Neutrophil (primary cell): ENCODE measurements around the gene FLYWCH2.

Source experiments
- H3K27ac ChIP-seq: fragments of 200-600 bp; sonication (generic); 2 replicates; pipeline ENCODE4 v1.5.1; 2016; ENCODE audit warnings: mild to moderate bottlenecking, moderate library complexity
- H3K27me3 ChIP-seq: fragments of 200-600 bp; sonication (generic); 2 replicates; pipeline ENCODE4 v1.6.0; 2016; ENCODE audit warnings: mild to moderate bottlenecking
- H3K36me3 ChIP-seq: fragments of 200-600 bp; sonication (generic); 2 replicates; pipeline ENCODE4 v1.5.1; 2017
- H3K4me1 ChIP-seq, 2 experiments: fragments of 200-600 bp in 1 of 2; sonication (generic) in 1 of 2; 1 replicate in 1 of 2; 2 replicates in 1 of 2; pipeline versions ENCODE4 v1.5.1 to v1.6.1; 2013 to 2016; ENCODE audit warnings: low read depth in 1 of 2, low read length in 1 of 2, mild to moderate bottlenecking in 1 of 2, moderate library complexity in 1 of 2; ENCODE audit not compliant: control insufficient read depth in 1 of 2, insufficient read depth in 1 of 2
- H3K4me3 ChIP-seq, 2 experiments: fragments of 200-600 bp in 1 of 2; sonication (generic) in 1 of 2; 1 replicate in 1 of 2; 2 replicates in 1 of 2; pipeline ENCODE4 v1.5.1; 2013 to 2016; ENCODE audit warnings: low read depth in 1 of 2, low read length in 1 of 2, mild to moderate bottlenecking in 1 of 2, moderate library complexity in 1 of 2
- H3K9me3 ChIP-seq: fragments of 200-600 bp; sonication (generic); 2 replicates; pipeline ENCODE4 v1.5.1; 2016
- CTCF ChIP-seq: fragments of 200-600 bp; sonication (generic); IDR thresholded peaks from 2 replicates; pipeline ENCODE4 v1.5.1; 2016; ENCODE audit warnings: antibody characterized with exemption

The FLYWCH2 gene

GRCh38 chr16:2933136-2933535, 50.1 kb downstream of the FLYWCH2 start:
- H3K36me3 ChIP-seq, result peaks cover 48% of the 10 kb centered on the region

DNA sequence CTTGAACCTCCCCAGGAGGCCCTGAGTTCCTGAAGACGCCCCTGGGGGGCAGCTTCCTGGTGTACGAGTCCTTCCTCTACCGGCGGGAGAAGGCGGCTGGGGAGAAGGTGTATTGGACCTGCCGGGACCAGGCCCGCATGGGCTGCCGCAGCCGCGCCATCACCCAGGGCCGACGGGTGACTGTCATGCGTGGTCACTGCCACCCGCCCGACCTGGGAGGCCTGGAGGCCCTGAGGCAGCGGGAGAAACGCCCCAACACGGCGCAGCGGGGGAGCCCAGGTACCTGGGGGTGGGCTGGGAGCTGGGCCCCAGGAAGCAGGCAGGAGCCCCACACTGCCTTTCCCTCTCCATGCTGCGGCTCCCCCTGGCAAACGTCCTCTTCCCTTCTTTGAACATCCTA, 50.7 kb downstream of the FLYWCH2 start:
- no peak overlapping the region for H3K27ac ChIP-seq
- no peak overlapping the region for H3K4me3 ChIP-seq
- no peaks in the 10 kb centered on the region for H3K9me3 ChIP-seq
- peaks cover 0 to 23% of the 10 kb centered on the region in 2 experiments for H3K4me1 ChIP-seq
- no peaks in the 10 kb centered on the region for H3K27me3 ChIP-seq
- TF ChIP-seq CTCF, result no peak
- peaks cover 53% of the 10 kb centered on the region for H3K36me3 ChIP-seq

More at GRCh38 chr16:2933136-2933535, 50.1 kb downstream of the FLYWCH2 start:
- TF ChIP-seq CTCF, result no peak
- Histone ChIP-seq H3K4me3 (no peak overlapping the region), H3K27me3 (no peaks in the 10 kb centered on the region), H3K4me1 (peaks cover 0 to 23% of the 10 kb centered on the region in 2 experiments), H3K9me3 (no peaks in the 10 kb centered on the region), H3K27ac (no peak overlapping the region)

- Histone ChIP-seq H3K4me3 (no peak overlapping the region), H3K27ac (no peak overlapping the region), H3K36me3 (peaks cover 61% of the 10 kb centered on the region), H3K27me3 (no peaks in the 10 kb centered on the region), H3K9me3 (no peaks in the 10 kb centered on the region), H3K4me1 (peaks cover 0 to 23% of the 10 kb centered on the region in 2 experiments)
- TF ChIP-seq CTCF, result no peak
These were observed 51.4 kb downstream of the FLYWCH2 start for GRCh38 chr16:2934450-2934849.

- Histone ChIP-seq H3K36me3 (peaks cover 77% of the 10 kb centered on the region), H3K9me3 (no peaks in the 10 kb centered on the region), H3K27ac (no peak overlapping the region), H3K4me1 (peaks cover 0 to 23% of the 10 kb centered on the region in 2 experiments), H3K4me3 (no peak overlapping the region), H3K27me3 (no peaks in the 10 kb centered on the region)
- TF ChIP-seq CTCF, result no peak
These were observed 53.5 kb downstream of the FLYWCH2 start for GRCh38 chr16:2936436-2937011.

GRCh38 chr16:2937170-2937569, 54.2 kb downstream of the FLYWCH2 start:
- Histone ChIP-seq H3K4me3 (no peak overlapping the region), H3K4me1 (peaks cover 0 to 23% of the 10 kb centered on the region in 2 experiments), H3K36me3 (peaks cover 77% of the 10 kb centered on the region), H3K27me3 (no peaks in the 10 kb centered on the region), H3K27ac (no peak overlapping the region), H3K9me3 (no peaks in the 10 kb centered on the region)
- no peak for TF ChIP-seq CTCF
